IMR-90 (cell line): ENCODE results near the gene CARD19. TPM values are rescaled to one million over a fixed set of nuclear protein-coding genes. Genes with fewer than 3 reads are reported as not detected.

Experiments
- ATAC-seq: fragments of 200-7000 bp; cut with Tn5 transposase; 2 replicates; pipeline ENCODE4 v1.9.1; 2020; ENCODE audit warnings: low read depth, mild to moderate bottlenecking, moderate library complexity
- BruUV-seq: library from RNA; stranded (reverse); fragments of 400-500 nt; replicated peaks from 2 replicates; lab custom pipeline; 2021; lab: Mats Ljungman, UMichigan
- CTCF ChIA-PET: fragments of 300-600 bp; formaldehyde crosslinking; extraction: SDS; loops from one replicate; lab custom pipeline; 2021; ENCODE audit warnings: antibody characterized with exemption; lab: Yijun Ruan, JAX
- POLR2A ChIA-PET: fragments of 300-600 bp; sonication (Branson Sonifier 250); formaldehyde crosslinking; loops from one replicate; lab custom pipeline; 2022; ENCODE audit warnings: antibody characterized with exemption; ENCODE audit not compliant: unreplicated experiment; lab: Charles Lee
- DNase-seq: peaks from one replicate; pipeline ENCODE4 v3.0.0; 2013
- H2AFZ ChIP-seq: replicated peaks from 2 replicates; pipeline ENCODE3; 2013; ENCODE audit warnings: low read length, mild to moderate bottlenecking; ENCODE audit not compliant: poor library complexity
- H2AK5ac ChIP-seq: 2 replicates; pipeline ENCODE4 v1.6.1; 2013; ENCODE audit warnings: low read depth, low read length, inconsistent platforms
- H2AK9ac ChIP-seq: replicated peaks from 2 replicates; pipeline ENCODE3; 2013; ENCODE audit warnings: mild to moderate bottlenecking, low read depth, low read length, moderate library complexity; ENCODE audit not compliant: poor library complexity
- H2BK120ac ChIP-seq: 2 replicates; pipeline ENCODE4 v1.6.1; 2013; ENCODE audit warnings: low read depth, low read length, inconsistent platforms
- H2BK15ac ChIP-seq: 3 replicates; pipeline ENCODE4 v1.6.1; 2013; ENCODE audit warnings: low read depth, low read length, inconsistent platforms
- H2BK20ac ChIP-seq: 2 replicates; pipeline ENCODE4 v1.6.1; 2013; ENCODE audit warnings: low read depth, mild to moderate bottlenecking, inconsistent platforms, low read length, moderate library complexity
- H2BK5ac ChIP-seq: 2 replicates; pipeline ENCODE4 v1.6.1; 2013; ENCODE audit warnings: mild to moderate bottlenecking, low read depth, low read length, inconsistent platforms; ENCODE audit not compliant: poor library complexity, severe bottlenecking
- H3K14ac ChIP-seq: replicated peaks from 2 replicates; pipeline ENCODE4 v1.6.1; 2013; ENCODE audit warnings: low read depth, low read length, inconsistent platforms
- H3K18ac ChIP-seq: 2 replicates; pipeline ENCODE4 v1.6.1; 2013; ENCODE audit warnings: low read depth, low read length, control low read depth
- H3K23ac ChIP-seq: 2 replicates; pipeline ENCODE4 v1.6.1; 2013; ENCODE audit warnings: low read depth, low read length, inconsistent platforms
- H3K27ac ChIP-seq: 2 replicates; pipeline ENCODE4 v1.5.1; 2013; ENCODE audit warnings: mild to moderate bottlenecking, control low read depth, low read length; ENCODE audit not compliant: insufficient read depth
- H3K27me3 ChIP-seq: 2 replicates; pipeline ENCODE4 v1.6.1; 2013; ENCODE audit warnings: low read length; ENCODE audit not compliant: control insufficient read depth, insufficient read depth
- H3K36me3 ChIP-seq: 2 replicates; pipeline ENCODE4 v1.6.1; 2013; ENCODE audit warnings: low read length, mixed read lengths; ENCODE audit not compliant: control insufficient read depth, insufficient read depth
- H3K4ac ChIP-seq: 2 replicates; pipeline ENCODE4 v1.6.1; 2013; ENCODE audit warnings: low read depth, low read length, inconsistent platforms
- H3K4me1 ChIP-seq: 2 replicates; pipeline ENCODE4 v1.6.1; 2013; ENCODE audit warnings: low read length, mixed read lengths; ENCODE audit not compliant: control insufficient read depth, insufficient read depth
- H3K4me2 ChIP-seq: 2 replicates; pipeline ENCODE4 v1.6.1; 2013; ENCODE audit warnings: low read depth, mild to moderate bottlenecking, control low read depth, low read length, moderate library complexity
- H3K4me3 ChIP-seq: 2 replicates; pipeline ENCODE4 v1.5.1; 2013; ENCODE audit warnings: low read depth, mild to moderate bottlenecking, control low read depth, low read length, moderate library complexity; ENCODE audit not compliant: insufficient read depth
- H3K56ac ChIP-seq: 2 replicates; pipeline ENCODE4 v1.6.1; 2013; ENCODE audit warnings: low read length, inconsistent platforms; ENCODE audit not compliant: insufficient read depth; ENCODE audit errors: extremely low read depth
- H3K79me1 ChIP-seq, 2 experiments: 2 replicates each; pipeline ENCODE4 v1.6.1; 2013; ENCODE audit warnings: low read length in 2 of 2, inconsistent platforms in 1 of 2, low read depth in 1 of 2
- H3K9ac ChIP-seq: 2 replicates; pipeline ENCODE4 v1.6.1; 2013; ENCODE audit warnings: low read depth, low read length, control low read depth
- H3K9me1 ChIP-seq: 2 replicates; pipeline ENCODE4 v1.6.1; 2013; ENCODE audit warnings: low read length, inconsistent platforms; ENCODE audit not compliant: insufficient read depth
- H3K9me3 ChIP-seq: 2 replicates; pipeline ENCODE4 v1.6.1; 2013; ENCODE audit warnings: low read length; ENCODE audit not compliant: control insufficient read depth, insufficient read depth
- H4K20me1 ChIP-seq: 2 replicates; pipeline ENCODE4 v1.6.1; 2013; ENCODE audit warnings: low read length, inconsistent platforms; ENCODE audit not compliant: insufficient read depth
- H4K5ac ChIP-seq: 2 replicates; pipeline ENCODE4 v1.6.1; 2013; ENCODE audit warnings: mild to moderate bottlenecking, low read depth, low read length, control low read depth
- H4K8ac ChIP-seq, 2 experiments: 2 replicates each; pipeline ENCODE4 v1.6.1; 2013; ENCODE audit warnings: low read depth in 2 of 2, low read length in 2 of 2, control low read depth in 1 of 2, inconsistent platforms in 1 of 2
- H4K91ac ChIP-seq: 2 replicates; pipeline ENCODE4 v1.6.1; 2013; ENCODE audit warnings: low read depth, low read length, inconsistent platforms; ENCODE audit not compliant: insufficient read depth
- BHLHE40 ChIP-seq: fragments of 150-350 bp; IDR thresholded peaks from 2 replicates; pipeline ENCODE4 v1.6.1; 2016; ENCODE audit warnings: mild to moderate bottlenecking, low read depth, low read length
- CEBPB ChIP-seq: IDR thresholded peaks from 2 replicates; pipeline ENCODE4 v1.6.1; 2012; ENCODE audit warnings: low read depth, low read length, improper control_type of control experiment
- CTCF ChIP-seq: conservative IDR thresholded peaks from 2 replicates; pipeline ENCODE4 v1.5.1; 2012; ENCODE audit warnings: mild to moderate bottlenecking, low read depth, low read length, improper control_type of control experiment
- ELK1 ChIP-seq: fragments of 150-350 bp; IDR thresholded peaks from 2 replicates; pipeline ENCODE4 v1.6.1; 2016; ENCODE audit warnings: low read depth, mild to moderate bottlenecking, low read length, moderate library complexity, borderline replicate concordance
- MAFK ChIP-seq: IDR thresholded peaks from 2 replicates; pipeline ENCODE4 v1.6.1; 2012; ENCODE audit warnings: low read depth, low read length, improper control_type of control experiment
- NFE2L2 ChIP-seq: fragments of 150-350 bp; IDR thresholded peaks from 2 replicates; pipeline ENCODE4 v1.6.1; 2016; ENCODE audit warnings: low read depth, mild to moderate bottlenecking, low read length
- WGBS, 2 experiments: methylation state at CpG; one replicate each; pipeline versions ENCODE4 v1.1.5 to v1.1.7; 2013; ENCODE audit warnings: missing lambda C conversion rate in 2 of 2; ENCODE audit not compliant: insufficient read length in 1 of 2; ENCODE audit errors: extremely low coverage in 2 of 2; 5-methylcytosine and 5-hydroxymethylcytosine counted together
- dilution Hi-C: fragments of 300-500 bp; cut with HindIII; formaldehyde crosslinking; loops from one replicate; pipeline ENCODE4 v1.14.3; 2018; ENCODE audit warnings: low sequenced_read_pairs; ENCODE audit not compliant: unreplicated experiment
- in situ Hi-C: fragments of 300-500 bp; cut with MboI; formaldehyde crosslinking; loops from 3 replicates; pipeline ENCODE4 v1.14.3; 2019; ENCODE audit warnings: low sequenced_read_pairs, inconsistent platforms, mixed read lengths
- intact Hi-C: fragments of 100-400 bp; cut with micrococcal nuclease; formaldehyde crosslinking; loops from 2 replicates; pipeline ENCODE4 v1.10.0; 2022
- polyA plus RNA-seq, 3 experiments: library from polyadenylated mRNA; depleted of rRNA; stranded (reverse); fragments of >200 nt; gene quantifications; 2 replicates each; pipeline ENCODE4 v1.2.3, GENCODE V29; 2012; ENCODE audit warnings: low replicate concordance in 1 of 3
- total RNA-seq: library from RNA; depleted of rRNA; stranded (reverse); fragments of >200 nt; gene quantifications from 2 replicates; pipeline ENCODE4 v1.2.3, GENCODE V29; 2012

The CARD19 gene
- total and polyA plus RNA-seq, 2 of the 4 experiments (the other 2 are of a cell fraction), result 17.4 to 111 TPM

GRCh38 chr9:93064392-93065134 lies 31.5 kb upstream of the CARD19 start:
- no peak overlapping the region for H2BK20ac ChIP-seq
- no peak overlapping the region for H2AK9ac ChIP-seq
- H2BK120ac ChIP-seq, result no peak overlapping the region
- H4K8ac ChIP-seq, result no peak overlapping the region
- H3K27ac ChIP-seq, result no peak overlapping the region
- no peak overlapping the region for H3K4me3 ChIP-seq
- WGBS, 2 experiments, result no CpG with 5 or more reads among the region's 12 CpGs
- no peak overlapping the region for H3K56ac ChIP-seq
- H3K4ac ChIP-seq, result no peak overlapping the region
- no peak overlapping the region for H3K14ac ChIP-seq
- dilution Hi-C loops (no loop called here), intact Hi-C loops (no loop called here), in situ Hi-C loops (no loop called here)
- H3K27me3 ChIP-seq, result peaks cover 4% of the 10 kb centered on the region; the same call in 1 of the 2 replicates
- H2AK5ac ChIP-seq, result no peak overlapping the region
- no peaks in the 10 kb centered on the region for H4K20me1 ChIP-seq
- peaks cover 2% of the 10 kb centered on the region; the same call in 1 of the 2 replicates for H3K4me1 ChIP-seq
- H3K23ac ChIP-seq, result no peak overlapping the region
- DNase-seq (no peak), ATAC-seq (no peak)
- H3K9ac ChIP-seq, result no peak overlapping the region
- BruUV-seq, result no TSS peak
- H3K18ac ChIP-seq, result no peak overlapping the region
- H3K9me3 ChIP-seq, result no peaks in the 10 kb centered on the region
- no peak overlapping the region for H3K4me2 ChIP-seq
- H3K36me3 ChIP-seq, result no peaks in the 10 kb centered on the region
- H2BK5ac ChIP-seq, result no peak overlapping the region
- no peak overlapping the region for H2BK15ac ChIP-seq
- no peaks in the 10 kb centered on the region; the same call in 1 of the 2 replicates for H3K9me1 ChIP-seq
- ChIA-PET POLR2A (no interaction called here), CTCF (no interaction called here)
- no peak overlapping the region for H4K5ac ChIP-seq
- H2AFZ ChIP-seq, result no peak overlapping the region
- TF ChIP-seq CEBPB, result no peak
- TF ChIP-seq BHLHE40, result no peak
- TF ChIP-seq NFE2L2, result no peak
- TF ChIP-seq MAFK, result no peak
- TF ChIP-seq ELK1, result no peak
- TF ChIP-seq CTCF, result no peak
- H3K79me1 ChIP-seq, result no peaks in the 10 kb centered on the region
- H4K91ac ChIP-seq, result no peak overlapping the region
